ENCODE results near the gene FRZB. TPM values are rescaled to one million over a fixed set of nuclear protein-coding genes. Genes with fewer than 3 reads are reported as not detected.
"Not testable (repeated sequence)": the region's sequence is repeated elsewhere in the genome, so short reads cannot be mapped to it uniquely, and the experiment has no call there.

FRZB gene
- total RNA-seq, 2 donors from 2014 or later: 140 to 203 TPM

GRCh38 chr2:182895798-182896197, 29.4 kb upstream of the FRZB start:
- Histone ChIP-seq H3K27me3 (replicated peaks; ENCODE audit: insufficient read depth) (no peaks in the 10 kb centered on the region), H3K27ac (peak overlapping the region; percentile 35 to 75), H3K4me1 (ENCODE audit: control insufficient read depth in 1 of 2, low read depth in 2 of 2) (peaks cover 23 to 42% of the 10 kb centered on the region in 2 donors), H3K4me3 (no peak overlapping the region), H3K36me3 (no peaks in the 10 kb centered on the region), H3K9me3 (no peaks in the 10 kb centered on the region)
- DNase-seq (ENCODE audit: low spot score) (no peak), ATAC-seq (ENCODE audit: insufficient number of reproducible peaks, low FRiP score, low read depth) (no peak)
- TF ChIP-seq CTCF (IDR thresholded peaks at IDR 0.05): no peak

DNA sequence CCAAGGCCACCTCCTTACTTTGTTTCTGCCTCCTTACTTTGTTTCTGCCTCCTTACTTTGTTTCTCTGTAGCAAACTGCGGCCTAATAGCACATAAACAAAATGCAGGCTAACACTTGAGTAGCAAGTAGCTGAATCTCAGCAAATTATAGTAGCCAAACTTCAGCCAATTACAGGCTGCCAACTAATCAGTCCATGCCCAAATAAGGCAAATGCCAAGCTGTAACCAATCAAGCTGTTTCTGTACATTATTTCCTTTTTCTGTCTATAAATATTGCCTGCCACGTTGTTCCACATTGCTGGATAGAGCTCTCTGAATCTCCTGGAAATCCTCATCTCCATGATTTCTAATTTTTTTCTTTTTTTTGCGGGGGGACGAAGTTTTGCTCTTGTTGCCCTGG, 28.7 kb upstream of the FRZB start:
- Histone ChIP-seq H3K9me3 (no peaks in the 10 kb centered on the region), H3K36me3 (no peaks in the 10 kb centered on the region), H3K27ac (peak overlapping the region; percentile 35 to 75), H3K4me3 (no peak overlapping the region), H3K27me3 (replicated peaks; ENCODE audit: insufficient read depth) (no peaks in the 10 kb centered on the region), H3K4me1 (ENCODE audit: control insufficient read depth in 1 of 2, low read depth in 2 of 2) (peaks cover 23 to 42% of the 10 kb centered on the region in 2 donors)
- no peak for DNase-seq (ENCODE audit: low spot score)
- TF ChIP-seq CTCF (IDR thresholded peaks at IDR 0.05): no peak
- no peak for ATAC-seq (ENCODE audit: insufficient number of reproducible peaks, low FRiP score, low read depth)

GRCh38 chr2:182894174-182894573, 27.7 kb upstream of the FRZB start:
- Histone ChIP-seq H3K4me3 (no peak overlapping the region), H3K4me1 (ENCODE audit: control insufficient read depth in 1 of 2, low read depth in 2 of 2) (peaks cover 23 to 42% of the 10 kb centered on the region in 2 donors), H3K9me3 (no peaks in the 10 kb centered on the region), H3K27me3 (replicated peaks; ENCODE audit: insufficient read depth) (no peaks in the 10 kb centered on the region), H3K36me3 (no peaks in the 10 kb centered on the region), H3K27ac (peak overlapping the region; percentile 75 to 81)
- DNase-seq (ENCODE audit: low spot score) (no peak), ATAC-seq (ENCODE audit: insufficient number of reproducible peaks, low FRiP score, low read depth) (peak; percentile 73)
- TF ChIP-seq CTCF (IDR thresholded peaks at IDR 0.05): no peak

DNA sequence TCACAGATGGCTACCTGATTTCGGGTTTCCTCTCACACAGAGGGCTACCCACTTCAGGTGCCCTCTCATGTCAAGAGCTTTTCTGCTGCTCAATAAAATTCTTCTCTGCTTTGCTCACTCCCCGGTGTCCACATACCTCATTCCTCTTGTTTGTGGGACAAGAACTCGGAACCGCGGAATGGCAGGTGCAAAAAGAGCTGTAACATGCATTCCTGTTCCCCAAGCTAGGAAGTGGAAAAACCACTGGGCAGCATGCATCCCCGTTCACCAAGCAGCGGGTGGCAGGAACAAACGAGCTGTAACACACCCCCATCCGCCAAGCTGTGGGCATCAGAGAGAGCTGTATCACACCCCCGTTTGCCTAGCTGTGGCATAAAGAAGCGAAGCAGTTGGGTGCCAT, 27.2 kb upstream of the FRZB start:
- DNase-seq (ENCODE audit: low spot score): no peak

GRCh38 chr2:182893035-182893434, 26.6 kb upstream of the FRZB start:
- Histone ChIP-seq H3K27ac (peak overlapping the region in 1 of 2 donors; percentile 75), H3K4me1 (ENCODE audit: control insufficient read depth in 1 of 2, low read depth in 2 of 2) (peaks cover 23 to 42% of the 10 kb centered on the region in 2 donors)
- not testable (repeated sequence) for H3K36me3 ChIP-seq; ATAC-seq (ENCODE audit: insufficient number of reproducible peaks, low FRiP score, low read depth); H3K4me3 ChIP-seq; H3K27me3 ChIP-seq (replicated peaks; ENCODE audit: insufficient read depth); H3K9me3 ChIP-seq; DNase-seq (ENCODE audit: low spot score)

More for the DNA sequence above, 27.2 kb upstream of the FRZB start:
- Histone ChIP-seq H3K36me3 (no peaks in the 10 kb centered on the region), H3K4me1 (ENCODE audit: control insufficient read depth in 1 of 2, low read depth in 2 of 2) (peaks cover 23 to 42% of the 10 kb centered on the region in 2 donors), H3K9me3 (no peaks in the 10 kb centered on the region), H3K4me3 (no peak overlapping the region), H3K27ac (peak overlapping the region; percentile 75 to 81), H3K27me3 (replicated peaks; ENCODE audit: insufficient read depth) (no peaks in the 10 kb centered on the region)
- TF ChIP-seq CTCF (IDR thresholded peaks at IDR 0.05): no peak
- ATAC-seq (ENCODE audit: insufficient number of reproducible peaks, low FRiP score, low read depth): no peak

- no peaks in the 10 kb centered on the region for H3K36me3 ChIP-seq
- no peak overlapping the region for H3K4me3 ChIP-seq
- no peaks in the 10 kb centered on the region for H3K27me3 ChIP-seq (replicated peaks; ENCODE audit: insufficient read depth)
- ATAC-seq (ENCODE audit: insufficient number of reproducible peaks, low FRiP score, low read depth) (no peak), DNase-seq (ENCODE audit: low spot score) (no peak)
- no peak for TF ChIP-seq CTCF (IDR thresholded peaks at IDR 0.05)
- H3K9me3 ChIP-seq: no peaks in the 10 kb centered on the region
- H3K27ac ChIP-seq: no peak overlapping the region
- peaks cover 35 to 54% of the 10 kb centered on the region in 2 donors for H3K4me1 ChIP-seq (ENCODE audit: control insufficient read depth in 1 of 2, low read depth in 2 of 2)
Observed at GRCh38 chr2:182891611-182892010, 25.2 kb upstream of the FRZB start.
